ENCODE results near the gene POU2F3. TPM values are rescaled to one million over a fixed set of nuclear protein-coding genes. Genes with fewer than 3 reads are reported as not detected.

Gene POU2F3
- polyA plus RNA-seq, 3 donors: 0.37 to 0.54 TPM; not detected in 1

DNA sequence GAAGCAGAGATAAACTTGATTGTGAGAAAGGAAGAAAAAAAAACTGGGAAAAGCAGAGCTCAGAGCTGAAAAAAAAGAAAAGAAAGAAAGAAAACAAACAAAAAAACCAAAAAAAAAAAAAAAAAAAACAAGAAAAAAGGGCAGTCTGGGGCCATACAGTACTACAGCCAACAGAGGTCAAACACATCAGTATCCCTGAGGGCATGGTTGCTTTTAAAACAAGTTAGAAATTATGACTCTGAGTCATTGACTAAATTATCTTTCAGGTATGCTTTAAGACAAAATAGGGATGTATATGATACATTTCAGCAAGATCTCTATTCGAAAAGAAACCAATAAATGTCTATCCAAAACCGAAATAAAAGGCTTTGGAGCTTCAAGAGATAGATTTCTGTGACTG lies 48.1 kb downstream of the POU2F3 start:
- Histone ChIP-seq H3K4me2 (replicated peaks; ENCODE audit: extremely low read depth, low read length, poor library complexity, severe bottlenecking) (no peak overlapping the region), H3K4me1 (ENCODE audit: control insufficient read depth in 1 of 2, insufficient read depth in 2 of 2, low read length in 2 of 2) (peaks cover 1 to 4% of the 10 kb centered on the region in 2 donors), H2AFZ (ENCODE audit: insufficient read depth, low read depth, low read length, poor library complexity, severe bottlenecking) (no peak overlapping the region), H3K27ac (ENCODE audit: low read depth in 1 of 2, low read length in 2 of 2) (no peak overlapping the region), H3K36me3 (replicated peaks in 1 of 2; ENCODE audit: control insufficient read depth in 1 of 2, insufficient read depth in 2 of 2, low read length in 2 of 2) (no peaks in the 10 kb centered on the region), H3K4me3 (replicated peaks in 1 of 3; ENCODE audit: low read depth in 2 of 3, low read length in 3 of 3) (no peak overlapping the region), H3K9ac (ENCODE audit: insufficient read depth, low read length, poor library complexity, severe bottlenecking) (no peak overlapping the region), H3K79me2 (ENCODE audit: insufficient read depth, low read length) (no peaks in the 10 kb centered on the region), H3K9me3 (replicated peaks in 1 of 2; ENCODE audit: control insufficient read depth in 1 of 2, insufficient read depth in 1 of 2, low read length in 2 of 2) (no peaks in the 10 kb centered on the region), H4K20me1 (ENCODE audit: insufficient read depth, low read length) (no peaks in the 10 kb centered on the region), H3K27me3 (ENCODE audit: control insufficient read depth in 2 of 2, insufficient read depth in 2 of 2, low read length in 2 of 2) (peaks cover 19 to 34% of the 10 kb centered on the region in 2 donors)
- intact Hi-C loops (cut with micrococcal nuclease): no loop called here
- Mint-ChIP-seq H3K4me1 (peaks cover 10% of the 10 kb centered on the region), H3K36me3 (no peaks in the 10 kb centered on the region), H3K27ac (no peak overlapping the region), H3K9me3 (peaks cover 0 to 3% (median 1%) of the 10 kb centered on the region in 7 donors), H3K4me3 (no peak overlapping the region), H3K27me3 (ENCODE audit: low read depth in 3 of 3) (peaks cover 14 to 29% (median 16%) of the 10 kb centered on the region in 3 donors)
- TF ChIP-seq, protein P1, sequence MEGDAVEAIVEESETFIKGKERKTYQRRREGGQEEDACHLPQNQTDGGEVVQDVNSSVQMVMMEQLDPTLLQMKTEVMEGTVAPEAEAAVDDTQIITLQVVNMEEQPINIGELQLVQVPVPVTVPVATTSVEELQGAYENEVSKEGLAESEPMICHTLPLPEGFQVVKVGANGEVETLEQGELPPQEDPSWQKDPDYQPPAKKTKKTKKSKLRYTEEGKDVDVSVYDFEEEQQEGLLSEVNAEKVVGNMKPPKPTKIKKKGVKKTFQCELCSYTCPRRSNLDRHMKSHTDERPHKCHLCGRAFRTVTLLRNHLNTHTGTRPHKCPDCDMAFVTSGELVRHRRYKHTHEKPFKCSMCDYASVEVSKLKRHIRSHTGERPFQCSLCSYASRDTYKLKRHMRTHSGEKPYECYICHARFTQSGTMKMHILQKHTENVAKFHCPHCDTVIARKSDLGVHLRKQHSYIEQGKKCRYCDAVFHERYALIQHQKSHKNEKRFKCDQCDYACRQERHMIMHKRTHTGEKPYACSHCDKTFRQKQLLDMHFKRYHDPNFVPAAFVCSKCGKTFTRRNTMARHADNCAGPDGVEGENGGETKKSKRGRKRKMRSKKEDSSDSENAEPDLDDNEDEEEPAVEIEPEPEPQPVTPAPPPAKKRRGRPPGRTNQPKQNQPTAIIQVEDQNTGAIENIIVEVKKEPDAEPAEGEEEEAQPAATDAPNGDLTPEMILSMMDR (IDR thresholded peaks at IDR 0.05): no peak
- no CpG with 5 or more reads among the region's 2 CpGs for WGBS (ENCODE audit: insufficient coverage)
- no peak for DNase-seq

DNA sequence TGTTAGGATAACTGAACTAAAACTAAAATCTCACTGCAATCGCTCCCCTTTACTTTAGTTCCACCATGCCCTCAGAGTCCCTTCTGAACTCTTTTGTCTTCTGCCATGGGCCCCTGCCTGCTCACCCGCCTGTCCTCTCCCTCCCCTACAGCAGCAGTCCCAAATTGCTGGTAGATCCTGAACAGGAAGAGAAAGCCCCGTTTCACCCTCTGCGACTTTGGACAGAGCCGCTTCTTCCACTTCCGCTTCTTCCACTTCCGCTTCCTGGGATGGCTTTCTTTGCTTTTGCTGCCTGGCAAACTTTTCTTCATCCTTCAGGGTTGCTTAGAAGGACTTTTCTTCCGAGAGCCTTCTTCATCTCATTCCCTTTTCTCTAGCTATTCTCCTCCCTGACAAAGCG lies 49.5 kb downstream of the POU2F3 start:
- intact Hi-C loops (cut with micrococcal nuclease): no loop called here
- no peak overlapping the region for H2AFZ ChIP-seq (ENCODE audit: insufficient read depth, low read depth, low read length, poor library complexity, severe bottlenecking)
- 58% methylated on average over 7 of the region's 9 CpGs for WGBS (ENCODE audit: insufficient coverage)

More for the DNA sequence above, 49.5 kb downstream of the POU2F3 start:
- H3K4me1 Mint-ChIP-seq: peaks cover 17% of the 10 kb centered on the region
- no peaks in the 10 kb centered on the region for H3K9me3 ChIP-seq (replicated peaks in 1 of 2; ENCODE audit: control insufficient read depth in 1 of 2, insufficient read depth in 1 of 2, low read length in 2 of 2)
- peaks cover 10% of the 10 kb centered on the region in 2 donors for H3K4me1 ChIP-seq (ENCODE audit: control insufficient read depth in 1 of 2, insufficient read depth in 2 of 2, low read length in 2 of 2)
- DNase-seq: peak in 2 of 3 donors; percentile 21 to 34
- H3K27me3 ChIP-seq (ENCODE audit: control insufficient read depth in 2 of 2, insufficient read depth in 2 of 2, low read length in 2 of 2): peaks cover 21 to 36% of the 10 kb centered on the region in 2 donors
- H3K4me2 ChIP-seq (replicated peaks; ENCODE audit: extremely low read depth, low read length, poor library complexity, severe bottlenecking): peak overlapping the region; percentile 23
- peaks cover 22 to 42% (median 24%) of the 10 kb centered on the region in 3 donors for H3K27me3 Mint-ChIP-seq (ENCODE audit: low read depth in 3 of 3)
- H4K20me1 ChIP-seq (ENCODE audit: insufficient read depth, low read length): no peaks in the 10 kb centered on the region
- H3K9me3 Mint-ChIP-seq: peaks cover 0 to 3% (median 1%) of the 10 kb centered on the region in 7 donors
- H3K9ac ChIP-seq (ENCODE audit: insufficient read depth, low read length, poor library complexity, severe bottlenecking): no peak overlapping the region
- peak overlapping the region in 1 of 3 experiments; percentile 8 for H3K4me3 ChIP-seq (replicated peaks in 1 of 3; ENCODE audit: low read depth in 2 of 3, low read length in 3 of 3)
- TF ChIP-seq, protein P1 (IDR thresholded peaks at IDR 0.05): no peak
- H3K79me2 ChIP-seq (ENCODE audit: insufficient read depth, low read length): no peaks in the 10 kb centered on the region
- H3K36me3 Mint-ChIP-seq: no peaks in the 10 kb centered on the region
- no peaks in the 10 kb centered on the region for H3K36me3 ChIP-seq (replicated peaks in 1 of 2; ENCODE audit: control insufficient read depth in 1 of 2, insufficient read depth in 2 of 2, low read length in 2 of 2)
- H3K27ac ChIP-seq (ENCODE audit: low read depth in 1 of 2, low read length in 2 of 2): no peak overlapping the region
- H3K4me3 Mint-ChIP-seq: peak overlapping the region in 1 of 2 donors; percentile 69
- peak overlapping the region in 1 of 7 donors; percentile 69 for H3K27ac Mint-ChIP-seq

Data from CD14-positive monocyte (primary cell).